Natural killer cell treated with Interleukin-12 subunit alpha and Interleukin-12 subunit beta and Interleukin-15 and Interleukin-18, amount 100 ng/mL, for 72 hours (primary cell): ENCODE results near the gene GBE1. TPM values are rescaled to one million over a fixed set of nuclear protein-coding genes. Genes with fewer than 3 reads are reported as not detected.
A peak's percentile ranks its signal among the peaks of the same experiment; 100 is the strongest.

ENCODE experiments used
- ATAC-seq, 2 donors: fragments of 150-1000 bp; cut with Tn5 transposase in 1 of 2; sonication (Bioruptor Pico), chemical (Tn5 transposase) in 1 of 2; 2 replicates each; pipeline ENCODE4 v1.10.0; 2021
- DNase-seq: peaks from one replicate; pipeline ENCODE4 v3.0.0; 2022; ENCODE audit warnings: low spot score
- H3K27ac Mint-ChIP-seq, 2 donors: 1 replicate in 1 of 2; 2 replicates in 1 of 2; pipeline ENCODE4 v1.8.0; 2022; ENCODE audit warnings: mixed read lengths in 2 of 2, mild to moderate bottlenecking in 1 of 2, moderate library complexity in 1 of 2
- H3K27me3 Mint-ChIP-seq, 2 donors: 1 replicate in 1 of 2; 2 replicates in 1 of 2; pipeline ENCODE4 v1.8.0; 2022; ENCODE audit warnings: mixed read lengths in 2 of 2
- H3K36me3 Mint-ChIP-seq: one replicate; pipeline ENCODE4 v1.8.0; 2022; ENCODE audit warnings: mixed read lengths
- H3K4me1 Mint-ChIP-seq, 2 donors: 1 replicate in 1 of 2; 2 replicates in 1 of 2; pipeline ENCODE4 v1.8.0; 2022; ENCODE audit warnings: low read depth in 2 of 2, mixed read lengths in 2 of 2, mild to moderate bottlenecking in 1 of 2
- H3K4me3 Mint-ChIP-seq: one replicate; pipeline ENCODE4 v1.8.0; 2022; ENCODE audit warnings: mixed read lengths
- H3K9me3 Mint-ChIP-seq: 2 replicates; pipeline ENCODE4 v1.8.0; 2022; ENCODE audit warnings: mixed read lengths
- total RNA-seq, 2 donors: library from RNA; stranded (reverse); gene quantifications; one replicate each; pipeline ENCODE4 v1.2.3, GENCODE V29; 2022

GBE1 gene
- total RNA-seq, 2 donors from 2014 or later, result 22.3 to 44.3 TPM

DNA sequence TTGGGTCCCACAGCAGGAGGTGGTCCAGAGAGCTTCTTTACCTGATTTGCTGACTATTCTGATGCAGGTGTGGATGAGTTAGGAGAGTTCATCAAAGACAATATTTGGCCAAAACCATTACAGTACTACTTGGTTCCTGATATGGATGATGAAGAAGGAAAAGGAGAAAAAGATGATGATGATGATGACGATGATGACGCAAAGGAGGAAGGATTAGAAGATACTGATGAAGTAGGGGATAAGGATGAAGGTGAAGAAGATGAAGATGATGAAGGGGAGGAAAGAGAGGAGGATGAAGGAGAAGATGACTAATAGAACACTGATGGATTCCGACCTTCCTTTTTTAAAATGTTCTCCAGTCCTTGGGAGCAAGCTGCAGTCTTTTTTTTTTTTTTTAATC, 148.7 kb downstream of the GBE1 start:
- Mint-ChIP-seq H3K4me3 (no peak overlapping the region), H3K27ac (no peak overlapping the region), H3K4me1 (no peaks in the 10 kb centered on the region), H3K27me3 (no peaks in the 10 kb centered on the region), H3K36me3 (peaks cover 10% of the 10 kb centered on the region), H3K9me3 (peaks cover 6% of the 10 kb centered on the region)
- ATAC-seq (no peak), DNase-seq (no peak)

DNA sequence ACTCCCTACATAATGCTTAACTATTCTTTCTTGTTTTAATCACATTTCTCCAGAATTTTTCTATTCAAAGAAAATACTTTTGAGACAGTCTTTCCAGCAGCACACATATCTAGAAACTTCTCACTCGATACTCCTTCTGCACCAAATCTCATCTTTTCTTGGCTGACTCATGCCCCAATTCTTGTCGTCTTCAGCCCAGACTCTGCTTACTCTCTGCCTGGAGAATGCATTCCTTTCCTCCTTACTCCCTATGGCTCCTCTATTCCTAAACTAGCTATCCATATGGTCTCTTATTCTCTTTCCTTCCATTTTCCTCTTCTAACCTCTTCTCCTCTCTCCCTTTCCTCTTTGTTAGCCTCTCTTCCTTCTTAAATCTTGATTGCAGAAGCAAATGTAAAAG, 158.7 kb downstream of the GBE1 start:
- Mint-ChIP-seq H3K27me3 (no peaks in the 10 kb centered on the region), H3K27ac (no peak overlapping the region), H3K4me1 (no peaks in the 10 kb centered on the region), H3K36me3 (no peaks in the 10 kb centered on the region), H3K4me3 (no peak overlapping the region), H3K9me3 (no peaks in the 10 kb centered on the region)
- ATAC-seq (no peak), DNase-seq (no peak)

DNA sequence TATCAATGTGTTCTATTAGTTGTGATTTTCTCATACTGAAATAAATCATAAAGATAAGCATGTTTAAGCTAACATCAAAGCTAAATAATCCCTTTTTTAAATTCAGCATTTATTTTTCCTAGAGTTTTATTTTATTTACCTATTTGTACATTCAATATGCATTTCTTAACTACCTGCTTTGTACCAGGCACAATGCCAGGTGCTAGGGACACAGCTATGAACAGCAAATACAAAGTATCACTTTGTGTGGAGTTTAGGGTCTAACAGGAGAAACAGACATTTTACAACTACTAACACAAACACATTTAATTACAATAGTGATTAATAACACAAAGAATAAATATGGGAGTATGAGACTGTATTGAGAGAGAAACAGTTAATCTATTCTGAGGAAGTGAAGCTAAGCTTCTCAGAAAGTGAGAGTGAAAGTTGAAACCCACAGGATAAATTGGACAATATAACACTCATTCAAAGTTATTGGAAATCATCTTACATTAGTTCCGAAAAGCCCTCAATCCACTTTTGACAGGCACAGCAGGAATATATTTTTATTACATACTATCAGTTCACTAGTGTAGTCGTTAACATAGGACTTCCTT, 159.6 kb downstream of the GBE1 start:
- ATAC-seq, result no peak
- no peak for DNase-seq
- Mint-ChIP-seq H3K9me3 (no peaks in the 10 kb centered on the region), H3K4me3 (no peak overlapping the region), H3K27me3 (no peaks in the 10 kb centered on the region), H3K4me1 (no peaks in the 10 kb centered on the region), H3K36me3 (no peaks in the 10 kb centered on the region), H3K27ac (no peak overlapping the region)

DNA sequence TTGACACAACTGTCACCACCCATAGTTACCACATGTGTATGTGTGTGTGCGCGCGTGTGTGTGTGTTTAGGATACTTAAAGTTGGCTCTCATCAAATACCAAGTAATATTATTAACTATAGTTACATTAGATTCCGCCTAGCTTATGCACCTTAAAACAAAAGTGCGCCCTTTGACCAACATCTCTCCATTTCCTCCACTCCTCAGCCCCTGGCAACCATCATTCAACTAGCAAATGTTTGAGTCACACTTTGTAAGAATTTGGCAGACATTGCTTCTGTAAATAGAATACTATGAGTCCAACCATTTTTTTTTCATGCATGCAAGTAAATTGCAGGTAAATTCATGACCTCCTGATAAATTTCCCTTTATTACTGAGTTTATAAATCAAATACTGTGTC, 169.3 kb downstream of the GBE1 start:
- ATAC-seq, result no peak
- H3K4me1 Mint-ChIP-seq, result no peaks in the 10 kb centered on the region
- H3K27me3 Mint-ChIP-seq, result no peaks in the 10 kb centered on the region
- no peak overlapping the region for H3K27ac Mint-ChIP-seq
- H3K4me3 Mint-ChIP-seq, result no peak overlapping the region
- no peaks in the 10 kb centered on the region for H3K9me3 Mint-ChIP-seq
- no peak for DNase-seq
- H3K36me3 Mint-ChIP-seq, result peaks cover 6% of the 10 kb centered on the region

DNA sequence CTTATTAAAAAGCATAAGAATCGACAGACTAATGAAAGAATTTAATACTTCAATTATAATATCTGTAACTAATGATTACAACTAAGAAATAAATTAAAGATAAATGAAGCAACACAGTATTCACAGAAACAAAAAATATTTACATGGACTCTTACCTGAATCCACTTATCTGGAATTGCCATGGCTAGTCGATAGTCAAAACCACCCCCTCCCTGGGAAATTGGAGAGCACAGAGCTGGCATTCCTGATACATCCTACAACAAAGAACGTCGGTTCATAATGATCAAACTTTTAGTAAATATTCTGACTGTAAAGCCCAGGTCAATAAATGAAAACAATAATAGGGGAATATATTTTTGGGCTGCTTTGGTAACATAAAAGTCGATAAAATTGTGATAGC, 175.5 kb downstream of the GBE1 start:
- Mint-ChIP-seq H3K4me3 (no peak overlapping the region), H3K9me3 (no peaks in the 10 kb centered on the region), H3K36me3 (no peaks in the 10 kb centered on the region), H3K27me3 (no peaks in the 10 kb centered on the region), H3K4me1 (peaks cover 0 to 4% of the 10 kb centered on the region in 2 donors), H3K27ac (no peak overlapping the region)
- ATAC-seq, result no peak
- DNase-seq, result no peak

DNA sequence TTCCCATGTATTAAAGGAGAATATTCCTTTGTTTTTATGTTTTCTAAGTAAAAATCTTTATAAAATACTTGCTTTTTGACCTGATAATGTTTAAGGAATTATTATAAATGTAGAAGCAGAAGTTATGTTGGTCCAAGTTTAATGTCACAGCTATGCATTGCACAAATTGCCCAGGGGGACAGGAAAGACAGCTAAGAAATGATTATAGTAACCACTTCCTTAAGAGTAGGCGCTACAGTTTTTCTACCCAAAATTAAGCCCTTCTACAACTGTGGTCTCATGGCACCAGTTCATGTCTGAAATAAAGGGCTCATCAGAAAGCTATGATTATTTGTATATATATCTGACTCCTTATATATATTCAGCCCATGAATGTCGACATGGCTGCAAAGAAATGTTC, 176.4 kb downstream of the GBE1 start:
- DNase-seq (no peak), ATAC-seq (no peak)
- no peak overlapping the region for H3K4me3 Mint-ChIP-seq

DNA sequence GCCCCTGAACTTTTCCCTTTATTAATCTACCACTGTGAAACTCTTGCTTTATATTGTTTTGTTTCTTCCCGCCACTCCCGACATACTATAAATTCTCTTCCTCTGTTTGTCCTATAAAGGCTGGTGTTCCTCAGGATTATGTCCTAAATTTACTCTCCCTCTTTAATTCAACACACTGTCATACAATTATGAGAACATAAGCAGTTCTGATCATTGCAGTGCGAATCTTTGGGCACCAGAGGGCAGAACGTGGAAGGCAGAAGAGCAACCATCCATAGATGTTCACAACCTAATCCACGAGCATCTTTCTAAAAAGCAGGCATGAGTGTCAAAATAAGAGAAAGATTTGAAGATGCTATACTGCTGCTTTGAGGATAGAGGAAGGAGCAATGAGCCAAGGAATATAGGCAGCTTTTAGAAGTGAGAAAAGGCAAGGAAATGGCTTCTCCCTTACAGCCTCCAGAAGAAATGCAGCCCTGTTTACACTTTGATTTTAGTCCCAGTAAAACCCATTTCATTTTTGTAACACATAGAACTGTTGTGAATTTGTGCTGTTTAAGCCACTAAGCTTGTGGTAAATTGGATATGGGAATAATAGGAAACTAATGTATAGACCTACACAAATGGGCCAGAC, 179.4 kb downstream of the GBE1 start:
- ATAC-seq (no peak), DNase-seq (no peak)
- Mint-ChIP-seq H3K9me3 (no peaks in the 10 kb centered on the region), H3K27ac (no peak overlapping the region), H3K36me3 (no peaks in the 10 kb centered on the region), H3K27me3 (no peaks in the 10 kb centered on the region), H3K4me1 (peaks cover 0 to 4% of the 10 kb centered on the region in 2 donors), H3K4me3 (no peak overlapping the region)

More for the DNA sequence above, 176.4 kb downstream of the GBE1 start:
- no peaks in the 10 kb centered on the region for H3K36me3 Mint-ChIP-seq
- H3K9me3 Mint-ChIP-seq, result no peaks in the 10 kb centered on the region
- H3K4me1 Mint-ChIP-seq, result peaks cover 0 to 4% of the 10 kb centered on the region in 2 donors
- no peak overlapping the region for H3K27ac Mint-ChIP-seq
- no peaks in the 10 kb centered on the region for H3K27me3 Mint-ChIP-seq

DNA sequence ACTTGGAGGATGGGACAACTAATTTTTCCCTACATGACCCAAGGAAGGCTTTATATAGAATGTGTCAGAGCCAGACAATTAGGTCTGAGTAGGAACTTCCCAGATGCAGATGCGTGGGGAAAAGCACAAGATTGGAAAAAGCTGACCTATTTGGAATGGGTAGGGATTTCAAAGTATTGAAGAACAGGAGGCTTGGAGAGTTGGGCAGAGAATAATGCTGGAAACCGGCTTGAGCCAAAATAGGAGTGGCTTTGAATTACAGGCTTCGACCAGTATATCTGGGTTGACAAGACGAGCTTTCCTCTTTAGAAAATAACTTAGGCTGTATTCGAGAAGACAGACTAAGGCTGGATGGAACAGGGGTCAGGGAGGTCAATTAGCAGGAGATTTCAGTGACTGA, 181.1 kb downstream of the GBE1 start:
- Mint-ChIP-seq H3K27ac (no peak overlapping the region), H3K36me3 (no peaks in the 10 kb centered on the region), H3K4me3 (no peak overlapping the region), H3K27me3 (no peaks in the 10 kb centered on the region), H3K9me3 (no peaks in the 10 kb centered on the region), H3K4me1 (peaks cover 0 to 4% of the 10 kb centered on the region in 2 donors)
- DNase-seq (no peak), ATAC-seq (no peak)

DNA sequence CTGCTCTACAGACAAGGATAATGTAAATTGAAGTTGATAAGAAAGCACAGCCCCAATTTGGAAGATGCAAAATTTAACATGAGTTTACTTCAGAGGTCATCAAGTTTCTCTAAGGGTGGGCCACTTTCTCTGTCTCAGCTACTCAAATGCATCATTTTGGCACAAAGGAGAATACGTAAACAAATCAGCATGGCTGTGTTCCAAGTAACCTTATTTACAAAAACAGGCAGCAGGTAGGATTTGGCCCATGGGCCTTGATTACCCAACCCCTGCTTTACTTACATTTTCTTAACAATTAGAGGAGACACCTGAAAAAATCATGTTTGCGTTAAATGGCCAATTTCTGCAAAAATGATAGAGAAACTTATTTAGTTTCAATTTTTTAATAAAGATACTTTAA, 181.7 kb downstream of the GBE1 start:
- DNase-seq (no peak), ATAC-seq (no peak)
- Mint-ChIP-seq H3K27ac (no peak overlapping the region), H3K9me3 (no peaks in the 10 kb centered on the region), H3K4me1 (peaks cover 0 to 4% of the 10 kb centered on the region in 2 donors), H3K36me3 (no peaks in the 10 kb centered on the region), H3K4me3 (no peak overlapping the region), H3K27me3 (no peaks in the 10 kb centered on the region)

DNA sequence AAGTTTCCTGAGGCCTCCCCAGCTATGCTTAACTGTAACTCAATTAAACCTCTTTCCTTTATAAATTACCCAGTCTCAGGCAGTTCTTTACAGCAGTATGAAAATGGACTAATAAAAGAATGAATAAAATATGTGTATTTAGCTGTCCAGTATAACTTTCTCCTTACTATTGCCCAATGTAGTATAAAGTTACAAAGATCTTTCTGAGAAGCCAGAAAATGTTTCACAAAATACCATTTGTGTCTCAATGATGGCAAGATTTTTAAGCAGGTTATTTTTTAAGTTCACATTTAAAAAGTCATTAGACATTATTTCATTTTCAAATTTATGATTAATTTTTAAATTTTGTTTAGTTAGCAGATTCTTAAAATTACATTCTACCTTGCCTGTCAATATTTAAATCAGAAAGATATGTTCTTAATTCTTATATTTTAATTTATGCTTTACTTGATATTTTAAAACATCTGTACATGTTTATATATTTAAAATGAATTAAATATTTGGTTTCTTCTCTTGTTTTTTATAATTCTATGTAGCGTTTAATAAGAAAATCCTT, 189.2 kb downstream of the GBE1 start:
- Mint-ChIP-seq H3K27ac (no peak overlapping the region), H3K4me1 (peaks cover 6% of the 10 kb centered on the region in 2 donors), H3K36me3 (no peaks in the 10 kb centered on the region), H3K27me3 (no peaks in the 10 kb centered on the region), H3K9me3 (no peaks in the 10 kb centered on the region), H3K4me3 (no peak overlapping the region)
- no peak for ATAC-seq
- no peak for DNase-seq

DNA sequence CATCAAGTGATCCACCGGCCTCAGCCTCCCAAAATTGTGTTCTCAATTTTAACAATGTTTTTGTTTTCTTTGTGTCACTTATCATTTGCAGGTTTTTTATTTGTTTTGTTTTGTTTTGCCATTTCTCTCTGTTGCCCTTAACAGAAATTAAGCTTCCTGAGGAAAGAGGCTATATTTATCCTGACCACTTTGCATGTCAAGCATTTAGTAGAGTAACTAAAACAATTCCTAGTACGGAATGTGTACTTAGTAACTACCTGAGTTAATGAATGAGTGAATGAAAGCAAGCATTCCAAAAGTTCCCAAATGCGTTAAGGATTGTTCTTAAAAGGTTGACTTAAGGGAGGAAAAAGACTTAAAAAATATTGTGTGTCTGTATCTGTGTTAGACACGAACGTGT, 193.1 kb downstream of the GBE1 start:
- Mint-ChIP-seq H3K9me3 (no peaks in the 10 kb centered on the region), H3K27me3 (no peaks in the 10 kb centered on the region), H3K36me3 (peaks cover 7% of the 10 kb centered on the region), H3K27ac (no peak overlapping the region), H3K4me3 (no peak overlapping the region), H3K4me1 (peaks cover 6% of the 10 kb centered on the region in 2 donors)
- ATAC-seq, result no peak
- DNase-seq, result no peak

DNA sequence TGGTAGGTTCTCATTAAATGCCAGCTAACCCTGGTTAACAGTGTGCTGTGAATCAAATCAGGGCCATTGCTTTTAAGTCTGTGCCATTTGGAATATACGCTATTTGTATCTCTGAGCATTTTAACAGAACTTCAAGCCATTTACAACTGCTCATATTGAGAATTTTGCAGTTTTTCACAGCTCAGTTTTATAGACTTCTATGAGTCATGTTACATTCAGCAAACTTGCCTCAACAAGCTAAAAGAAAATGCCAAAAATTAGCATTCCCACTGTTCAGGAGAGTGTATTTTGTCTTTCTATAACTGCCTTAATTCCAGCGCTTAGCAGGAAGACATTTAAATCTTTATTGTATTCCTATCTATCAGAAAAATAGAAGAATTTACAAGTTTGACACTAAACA, 196.4 kb downstream of the GBE1 start:
- Mint-ChIP-seq H3K4me1 (no peaks in the 10 kb centered on the region), H3K27me3 (no peaks in the 10 kb centered on the region), H3K9me3 (no peaks in the 10 kb centered on the region), H3K4me3 (no peak overlapping the region), H3K27ac (no peak overlapping the region), H3K36me3 (peaks cover 11% of the 10 kb centered on the region)
- no peak for DNase-seq
- no peak for ATAC-seq

DNA sequence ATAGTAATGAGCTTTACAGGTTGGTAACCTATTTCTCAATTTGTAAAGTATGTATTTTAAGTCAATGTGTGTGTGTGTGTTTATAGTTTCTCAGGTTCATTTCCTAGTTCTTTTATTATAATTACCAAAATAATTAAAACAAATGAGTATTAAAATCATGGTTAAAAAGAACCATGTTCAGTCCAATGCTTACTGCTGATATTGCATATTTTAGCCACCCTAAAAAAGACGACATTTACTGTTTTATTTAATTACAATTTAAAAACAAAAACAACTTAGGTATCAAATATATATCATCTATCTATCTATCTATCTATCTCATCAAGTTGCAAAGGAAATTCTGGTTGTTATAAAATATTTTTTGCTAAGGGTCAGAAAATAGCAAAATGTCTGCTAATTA, 203.3 kb downstream of the GBE1 start:
- peaks cover 5% of the 10 kb centered on the region for H3K36me3 Mint-ChIP-seq
- H3K27ac Mint-ChIP-seq, result no peak overlapping the region
- no peaks in the 10 kb centered on the region for H3K9me3 Mint-ChIP-seq
- H3K27me3 Mint-ChIP-seq, result no peaks in the 10 kb centered on the region
- ATAC-seq (no peak), DNase-seq (no peak)
- peaks cover 11 to 17% of the 10 kb centered on the region in 2 donors for H3K4me1 Mint-ChIP-seq
- no peak overlapping the region for H3K4me3 Mint-ChIP-seq

DNA sequence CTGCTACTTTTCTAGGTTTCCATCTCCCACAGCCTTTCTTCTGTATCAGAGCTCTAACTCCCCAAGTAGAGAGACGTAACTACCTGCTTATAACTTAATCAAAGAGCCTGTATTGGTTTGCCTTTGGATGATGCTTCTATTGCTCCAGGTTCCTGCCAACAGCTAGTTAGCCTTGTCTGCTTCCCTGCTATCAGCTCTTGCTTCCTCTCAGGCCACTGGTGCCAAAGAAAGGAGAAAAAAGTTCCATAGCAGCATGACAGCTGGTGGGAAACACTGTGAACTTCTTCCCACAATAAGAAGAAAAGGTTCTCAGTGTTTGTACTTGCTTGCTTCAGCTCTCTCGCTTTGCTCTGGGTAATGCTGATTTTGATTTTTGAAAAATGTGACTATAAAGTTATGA, 206.6 kb downstream of the GBE1 start:
- ATAC-seq (no peak), DNase-seq (no peak)
- H3K4me1 Mint-ChIP-seq, result peaks cover 17 to 22% of the 10 kb centered on the region in 2 donors
- peaks cover 9% of the 10 kb centered on the region for H3K36me3 Mint-ChIP-seq
- H3K27me3 Mint-ChIP-seq, result no peaks in the 10 kb centered on the region
- H3K9me3 Mint-ChIP-seq, result peaks cover 4% of the 10 kb centered on the region
- H3K27ac Mint-ChIP-seq, result peak overlapping the region in 1 of 2 donors; percentile 42
- no peak overlapping the region for H3K4me3 Mint-ChIP-seq
